ENCODE results near the gene NR0B2.

The NR0B2 gene

GRCh38 chr1:26913389-26913753, 404 bp downstream of the NR0B2 start:
- Histone ChIP-seq H3K27ac (ENCODE audit: low read depth in 2 of 2, low read length in 2 of 2) (peak overlapping the region; percentile 88 to 95), H3K4me1 (ENCODE audit: control insufficient read depth in 2 of 2, insufficient read depth in 2 of 2, low read length in 2 of 2) (peaks cover 29 to 47% of the 10 kb centered on the region in 2 donors), H3K9me3 (ENCODE audit: control insufficient read depth in 2 of 2, low read length in 2 of 2) (no peaks in the 10 kb centered on the region), H3K9ac (ENCODE audit: low read depth in 1 of 2, low read length in 2 of 2) (peak overlapping the region in 1 of 2 donors; percentile 64), H3K27me3 (ENCODE audit: control insufficient read depth in 2 of 2, insufficient read depth in 2 of 2, low read length in 2 of 2) (no peaks in the 10 kb centered on the region), H3K4me3 (ENCODE audit: low read length in 2 of 2) (peak overlapping the region; percentile 10 to 20), H3K36me3 (ENCODE audit: control insufficient read depth in 2 of 2, insufficient read depth in 2 of 2, low read length in 2 of 2) (no peaks in the 10 kb centered on the region)

- H3K27me3 ChIP-seq (ENCODE audit: control insufficient read depth in 2 of 2, insufficient read depth in 2 of 2, low read length in 2 of 2), result no peaks in the 10 kb centered on the region
- H3K9ac ChIP-seq (ENCODE audit: low read depth in 1 of 2, low read length in 2 of 2), result no peak overlapping the region
- no peaks in the 10 kb centered on the region for H3K9me3 ChIP-seq (ENCODE audit: control insufficient read depth in 2 of 2, low read length in 2 of 2)
- H3K36me3 ChIP-seq (ENCODE audit: control insufficient read depth in 2 of 2, insufficient read depth in 2 of 2, low read length in 2 of 2), result no peaks in the 10 kb centered on the region
- peaks cover 29 to 47% of the 10 kb centered on the region in 2 donors for H3K4me1 ChIP-seq (ENCODE audit: control insufficient read depth in 2 of 2, insufficient read depth in 2 of 2, low read length in 2 of 2)
- no peak overlapping the region for H3K4me3 ChIP-seq (ENCODE audit: low read length in 2 of 2)
- no peak overlapping the region for H3K27ac ChIP-seq (ENCODE audit: low read depth in 2 of 2, low read length in 2 of 2)
These were observed 1.7 kb downstream of the NR0B2 start for GRCh38 chr1:26912147-26912490.

- no peak overlapping the region for H3K27ac ChIP-seq (ENCODE audit: low read depth in 2 of 2, low read length in 2 of 2)
- no peaks in the 10 kb centered on the region for H3K36me3 ChIP-seq (ENCODE audit: control insufficient read depth in 2 of 2, insufficient read depth in 2 of 2, low read length in 2 of 2)
- peaks cover 29 to 47% of the 10 kb centered on the region in 2 donors for H3K4me1 ChIP-seq (ENCODE audit: control insufficient read depth in 2 of 2, insufficient read depth in 2 of 2, low read length in 2 of 2)
- no peak overlapping the region for H3K9ac ChIP-seq (ENCODE audit: low read depth in 1 of 2, low read length in 2 of 2)
- no peaks in the 10 kb centered on the region for H3K9me3 ChIP-seq (ENCODE audit: control insufficient read depth in 2 of 2, low read length in 2 of 2)
- no peak overlapping the region for H3K4me3 ChIP-seq (ENCODE audit: low read length in 2 of 2)
- H3K27me3 ChIP-seq (ENCODE audit: control insufficient read depth in 2 of 2, insufficient read depth in 2 of 2, low read length in 2 of 2), result no peaks in the 10 kb centered on the region
These were observed 2.2 kb downstream of the NR0B2 start for GRCh38 chr1:26911399-26912146.

- no peak overlapping the region for H3K4me3 ChIP-seq (ENCODE audit: low read length in 2 of 2)
- no peaks in the 10 kb centered on the region for H3K36me3 ChIP-seq (ENCODE audit: control insufficient read depth in 2 of 2, insufficient read depth in 2 of 2, low read length in 2 of 2)
- peak overlapping the region; percentile 43 to 50 for H3K27ac ChIP-seq (ENCODE audit: low read depth in 2 of 2, low read length in 2 of 2)
- H3K9me3 ChIP-seq (ENCODE audit: control insufficient read depth in 2 of 2, low read length in 2 of 2), result no peaks in the 10 kb centered on the region
- H3K4me1 ChIP-seq (ENCODE audit: control insufficient read depth in 2 of 2, insufficient read depth in 2 of 2, low read length in 2 of 2), result peaks cover 27 to 50% of the 10 kb centered on the region in 2 donors
- no peaks in the 10 kb centered on the region for H3K27me3 ChIP-seq (ENCODE audit: control insufficient read depth in 2 of 2, insufficient read depth in 2 of 2, low read length in 2 of 2)
- H3K9ac ChIP-seq (ENCODE audit: low read depth in 1 of 2, low read length in 2 of 2), result no peak overlapping the region
These were observed 3.2 kb downstream of the NR0B2 start for GRCh38 chr1:26910343-26911160.

DNA sequence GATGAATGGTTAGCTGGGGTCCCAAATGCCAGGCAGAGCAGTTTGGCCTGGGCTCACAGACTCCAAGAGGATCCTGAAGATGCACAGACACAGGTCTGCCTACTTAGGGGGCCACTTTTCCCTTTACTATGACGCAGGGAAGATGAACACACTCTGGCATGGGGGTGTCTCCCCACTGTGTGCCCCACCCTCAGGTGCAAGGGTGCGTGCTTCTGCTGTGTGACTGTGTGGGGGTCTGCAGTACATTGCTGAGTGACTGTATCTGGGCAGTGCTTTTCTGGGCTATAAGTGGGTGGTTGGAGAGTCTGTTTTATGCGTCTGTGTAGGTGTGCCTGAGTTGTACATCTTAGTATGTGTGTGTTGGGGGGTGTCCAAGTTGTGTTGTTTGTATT, 3.8 kb downstream of the NR0B2 start:
- no peaks in the 10 kb centered on the region for H3K27me3 ChIP-seq (ENCODE audit: control insufficient read depth in 2 of 2, insufficient read depth in 2 of 2, low read length in 2 of 2)
- H3K9ac ChIP-seq (ENCODE audit: low read depth in 1 of 2, low read length in 2 of 2), result no peak overlapping the region
- no peaks in the 10 kb centered on the region for H3K36me3 ChIP-seq (ENCODE audit: control insufficient read depth in 2 of 2, insufficient read depth in 2 of 2, low read length in 2 of 2)
- H3K4me3 ChIP-seq (ENCODE audit: low read length in 2 of 2), result no peak overlapping the region
- no peak overlapping the region for H3K27ac ChIP-seq (ENCODE audit: low read depth in 2 of 2, low read length in 2 of 2)
- peaks cover 21 to 46% of the 10 kb centered on the region in 2 donors for H3K4me1 ChIP-seq (ENCODE audit: control insufficient read depth in 2 of 2, insufficient read depth in 2 of 2, low read length in 2 of 2)
- H3K9me3 ChIP-seq (ENCODE audit: control insufficient read depth in 2 of 2, low read length in 2 of 2), result no peaks in the 10 kb centered on the region

DNA sequence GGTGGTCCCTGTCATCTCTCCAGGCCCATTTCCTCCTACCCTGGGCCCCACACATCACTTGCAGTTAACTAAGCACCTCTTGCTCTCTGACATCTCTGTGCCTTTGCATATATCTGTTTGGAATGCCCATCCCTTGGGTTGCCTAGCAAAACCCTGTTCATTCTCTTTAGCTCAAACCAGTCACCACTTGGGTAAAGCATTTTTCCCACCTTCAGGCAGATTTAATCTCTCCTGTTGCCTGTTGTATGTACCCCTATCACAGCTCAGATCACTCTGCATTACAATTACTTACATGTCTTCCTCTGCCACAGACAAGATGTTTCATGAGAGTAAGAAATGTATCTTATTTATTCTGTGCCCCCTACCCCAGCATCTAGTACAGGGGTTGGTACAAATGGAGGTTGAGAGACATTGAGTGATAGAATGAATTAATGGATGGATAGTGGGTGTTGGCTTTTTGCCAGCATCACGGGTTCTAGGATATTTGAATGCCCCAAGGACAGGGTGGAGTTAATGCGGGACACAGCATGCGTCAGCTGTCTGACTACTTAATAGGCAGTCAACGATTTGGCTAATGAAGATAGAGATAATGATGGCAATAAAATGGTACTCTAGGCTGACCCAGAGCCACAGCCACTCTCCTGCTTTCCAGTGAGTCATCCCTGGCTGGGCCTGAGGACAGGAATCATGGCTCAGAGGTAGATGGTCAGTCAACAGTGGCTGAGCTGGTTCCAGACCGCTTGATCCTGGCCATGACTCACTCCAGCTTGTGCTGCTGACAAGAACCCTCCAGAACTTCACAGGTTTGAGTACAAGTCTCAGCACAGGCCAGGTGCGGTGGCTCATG, 6.5 kb downstream of the NR0B2 start:
- Histone ChIP-seq H3K4me3 (ENCODE audit: low read length in 2 of 2) (no peak overlapping the region), H3K9ac (ENCODE audit: low read depth in 1 of 2, low read length in 2 of 2) (no peak overlapping the region), H3K27ac (ENCODE audit: low read depth in 2 of 2, low read length in 2 of 2) (peak overlapping the region in 1 of 2 donors; percentile 2), H3K36me3 (ENCODE audit: control insufficient read depth in 2 of 2, insufficient read depth in 2 of 2, low read length in 2 of 2) (no peaks in the 10 kb centered on the region), H3K4me1 (ENCODE audit: control insufficient read depth in 2 of 2, insufficient read depth in 2 of 2, low read length in 2 of 2) (peaks cover 9 to 33% of the 10 kb centered on the region in 2 donors), H3K9me3 (ENCODE audit: control insufficient read depth in 2 of 2, low read length in 2 of 2) (no peaks in the 10 kb centered on the region), H3K27me3 (ENCODE audit: control insufficient read depth in 2 of 2, insufficient read depth in 2 of 2, low read length in 2 of 2) (no peaks in the 10 kb centered on the region)

- peak overlapping the region; percentile 81 to 89 for H3K9ac ChIP-seq (ENCODE audit: low read depth in 1 of 2, low read length in 2 of 2)
- H3K4me3 ChIP-seq (ENCODE audit: low read length in 2 of 2), result peak overlapping the region; percentile 91 to 97
- no peaks in the 10 kb centered on the region for H3K9me3 ChIP-seq (ENCODE audit: control insufficient read depth in 2 of 2, low read length in 2 of 2)
- H3K27ac ChIP-seq (ENCODE audit: low read depth in 2 of 2, low read length in 2 of 2), result peak overlapping the region; percentile 80 to 87
- no peaks in the 10 kb centered on the region for H3K27me3 ChIP-seq (ENCODE audit: control insufficient read depth in 2 of 2, insufficient read depth in 2 of 2, low read length in 2 of 2)
- H3K4me1 ChIP-seq (ENCODE audit: control insufficient read depth in 2 of 2, insufficient read depth in 2 of 2, low read length in 2 of 2), result peaks cover 13 to 23% of the 10 kb centered on the region in 2 donors
- H3K36me3 ChIP-seq (ENCODE audit: control insufficient read depth in 2 of 2, insufficient read depth in 2 of 2, low read length in 2 of 2), result peaks cover 10% of the 10 kb centered on the region in 2 donors
These were observed 12.8 kb downstream of the NR0B2 start for GRCh38 chr1:26900815-26901511.

DNA sequence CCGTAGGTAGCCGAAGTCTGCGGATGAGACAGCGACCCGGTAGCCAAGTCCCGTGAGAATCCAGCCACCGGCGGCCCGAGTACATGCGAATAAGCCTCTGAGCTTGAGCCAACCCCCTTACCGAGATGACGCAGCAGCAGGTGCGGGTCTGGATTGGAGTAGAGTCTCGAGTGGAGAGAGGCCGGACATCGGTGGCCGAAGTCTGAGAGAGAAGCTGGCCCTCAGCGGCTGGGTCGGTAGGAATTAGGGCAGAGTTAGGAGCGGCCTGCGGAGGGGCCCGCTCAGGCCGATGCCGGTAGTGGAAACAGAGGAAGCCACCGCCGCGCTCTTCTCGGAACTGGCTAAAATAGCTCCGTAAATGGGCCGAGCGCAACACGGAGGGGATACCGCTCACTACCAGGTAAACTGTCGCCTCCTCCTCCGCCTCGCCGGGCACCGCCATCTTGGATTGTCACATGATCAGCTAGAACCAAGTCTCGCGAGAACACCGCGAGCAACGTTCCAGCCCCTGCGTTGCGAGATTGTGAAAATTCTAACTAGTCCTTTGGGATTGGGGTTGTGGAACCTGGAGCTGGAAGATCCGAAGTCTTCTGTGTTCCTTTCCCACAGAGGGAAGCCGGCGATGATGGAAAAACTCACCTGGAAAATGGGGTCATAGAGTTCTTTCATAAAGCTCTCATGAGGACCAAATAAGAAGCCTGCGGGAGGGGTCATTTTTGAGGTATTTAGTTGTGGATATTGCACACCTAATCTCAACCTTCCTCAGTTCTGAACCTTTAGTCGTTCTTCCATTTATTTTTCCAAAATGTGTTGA, 13.6 kb downstream of the NR0B2 start, which contains the start of gene GPATCH3:
TSS of gene GPATCH3 (minus strand) at position 467 of the 814 bp plus-strand sequence. CDS start at position 442, 25 bp downstream.
- peaks cover 11 to 14% of the 10 kb centered on the region in 2 donors for H3K36me3 ChIP-seq (ENCODE audit: control insufficient read depth in 2 of 2, insufficient read depth in 2 of 2, low read length in 2 of 2)
- peaks cover 13 to 20% of the 10 kb centered on the region in 2 donors for H3K4me1 ChIP-seq (ENCODE audit: control insufficient read depth in 2 of 2, insufficient read depth in 2 of 2, low read length in 2 of 2)
- no peaks in the 10 kb centered on the region for H3K9me3 ChIP-seq (ENCODE audit: control insufficient read depth in 2 of 2, low read length in 2 of 2)
- peak within 1 kb of the TSS; percentile 91 to 97 for H3K4me3 ChIP-seq (ENCODE audit: low read length in 2 of 2)
- H3K27ac ChIP-seq (ENCODE audit: low read depth in 2 of 2, low read length in 2 of 2), result peak within 1 kb of the TSS; percentile 80 to 87
- no peaks in the 10 kb centered on the region for H3K27me3 ChIP-seq (ENCODE audit: control insufficient read depth in 2 of 2, insufficient read depth in 2 of 2, low read length in 2 of 2)
- H3K9ac ChIP-seq (ENCODE audit: low read depth in 1 of 2, low read length in 2 of 2), result peak within 1 kb of the TSS; percentile 81 to 89

- H3K27ac ChIP-seq (ENCODE audit: low read depth in 2 of 2, low read length in 2 of 2), result no peak overlapping the region
- peaks cover 13 to 15% of the 10 kb centered on the region in 2 donors for H3K4me1 ChIP-seq (ENCODE audit: control insufficient read depth in 2 of 2, insufficient read depth in 2 of 2, low read length in 2 of 2)
- no peaks in the 10 kb centered on the region for H3K9me3 ChIP-seq (ENCODE audit: control insufficient read depth in 2 of 2, low read length in 2 of 2)
- H3K36me3 ChIP-seq (ENCODE audit: control insufficient read depth in 2 of 2, insufficient read depth in 2 of 2, low read length in 2 of 2), result peaks cover 26 to 34% of the 10 kb centered on the region in 2 donors
- no peak overlapping the region for H3K4me3 ChIP-seq (ENCODE audit: low read length in 2 of 2)
- H3K27me3 ChIP-seq (ENCODE audit: control insufficient read depth in 2 of 2, insufficient read depth in 2 of 2, low read length in 2 of 2), result no peaks in the 10 kb centered on the region
- H3K9ac ChIP-seq (ENCODE audit: low read depth in 1 of 2, low read length in 2 of 2), result no peak overlapping the region
These were observed 16.4 kb downstream of the NR0B2 start for GRCh38 chr1:26897351-26897750.
